Stimulated activated naive CD4-positive, alpha-beta T cell treated with Interleukin-2 at 50 U/mL for 16 hours (primary cell): ENCODE results near the gene GPBP1L1.
"Not testable (repeated sequence)": the region's sequence is repeated elsewhere in the genome, so short reads cannot be mapped to it uniquely, and the experiment has no call there.

Experiments
- DNase-seq: peaks from one replicate; lab custom pipeline; 2025; lab: John Stamatoyannopoulos, UW

The GPBP1L1 gene

DNA sequence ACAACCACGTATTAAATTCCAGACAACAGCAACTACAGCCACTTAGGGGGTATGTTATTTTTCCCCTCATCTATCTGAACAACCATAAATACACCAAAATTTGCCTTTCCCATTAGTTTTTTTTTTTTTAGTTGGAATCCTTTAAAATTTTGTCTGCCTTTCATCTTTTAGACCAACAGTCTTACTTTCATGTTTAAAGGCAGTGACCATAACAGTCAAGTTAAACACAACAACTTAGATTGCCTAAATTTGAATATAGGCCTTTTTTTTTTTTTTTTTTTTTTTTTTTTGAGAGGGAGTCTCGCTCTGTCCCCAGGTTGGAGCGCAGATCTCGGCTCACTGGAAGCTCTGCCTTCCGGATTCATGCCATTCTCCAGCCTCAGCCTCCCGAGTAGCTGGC, 3.4 kb downstream of the GPBP1L1 start:
- no peak for DNase-seq

DNA sequence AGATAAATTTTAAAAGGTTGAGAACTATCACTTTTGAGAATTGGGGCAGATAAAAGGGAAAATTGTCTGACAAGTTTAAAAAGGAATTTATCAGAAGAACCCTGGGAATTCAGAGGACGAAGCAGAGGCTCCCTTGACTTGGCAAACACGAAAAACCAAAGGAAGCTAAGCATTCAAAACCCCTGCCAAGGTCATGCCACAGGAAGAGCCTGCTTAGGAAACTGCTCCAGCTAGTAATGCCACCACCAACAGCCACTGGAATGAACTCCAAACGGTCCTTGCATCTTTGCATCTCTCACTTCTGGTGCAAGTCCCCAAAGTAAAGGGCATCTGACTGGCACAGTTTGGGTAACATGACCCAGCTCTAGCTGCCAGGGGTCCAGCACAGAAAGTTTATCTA, 7.2 kb downstream of the GPBP1L1 start:
- DNase-seq = no peak

DNA sequence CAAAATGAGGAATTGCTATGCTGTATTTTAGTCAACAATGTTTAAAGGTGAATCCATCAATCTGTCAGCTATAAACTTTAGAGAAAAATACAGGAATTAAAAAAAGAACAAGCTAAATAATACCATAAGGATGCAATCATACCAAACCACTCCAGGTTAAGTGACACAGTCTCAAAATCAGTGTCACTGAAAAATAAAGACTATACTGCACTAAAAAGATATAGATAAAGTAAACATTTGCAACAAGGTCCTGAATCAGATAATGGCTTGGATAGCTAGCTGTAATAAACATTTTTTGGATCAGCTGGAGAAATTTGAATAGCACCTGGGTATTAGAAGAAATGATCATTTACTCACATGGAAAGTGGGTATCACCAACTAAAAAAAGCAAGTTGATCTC, 7.8 kb downstream of the GPBP1L1 start:
- no peak for DNase-seq

DNA sequence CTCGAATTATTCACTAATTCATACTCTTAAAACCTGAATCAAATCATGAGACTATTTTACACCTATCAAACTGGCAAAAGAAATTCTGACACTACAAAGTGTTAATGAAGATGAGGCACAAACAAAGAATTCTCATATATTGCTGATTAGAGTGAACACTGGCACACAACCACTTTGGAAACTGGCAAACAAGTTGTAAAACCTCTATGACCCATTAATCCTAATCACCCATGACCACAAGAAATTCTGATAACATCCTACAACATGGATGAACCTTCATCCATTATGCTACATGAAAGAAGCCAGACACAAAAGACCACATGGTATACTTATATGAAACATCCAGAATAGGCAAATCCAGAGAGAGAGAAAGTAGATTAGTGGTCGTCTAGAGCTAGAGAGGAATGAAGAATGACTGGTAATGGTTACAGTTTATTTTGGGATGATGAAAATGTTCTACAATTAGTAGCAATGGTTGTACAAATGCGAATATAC, 8.5 kb downstream of the GPBP1L1 start:
- DNase-seq = no peak

GRCh38 chr1:45676553-45676952, 9.8 kb downstream of the GPBP1L1 start:
- DNase-seq = not testable (repeated sequence)

DNA sequence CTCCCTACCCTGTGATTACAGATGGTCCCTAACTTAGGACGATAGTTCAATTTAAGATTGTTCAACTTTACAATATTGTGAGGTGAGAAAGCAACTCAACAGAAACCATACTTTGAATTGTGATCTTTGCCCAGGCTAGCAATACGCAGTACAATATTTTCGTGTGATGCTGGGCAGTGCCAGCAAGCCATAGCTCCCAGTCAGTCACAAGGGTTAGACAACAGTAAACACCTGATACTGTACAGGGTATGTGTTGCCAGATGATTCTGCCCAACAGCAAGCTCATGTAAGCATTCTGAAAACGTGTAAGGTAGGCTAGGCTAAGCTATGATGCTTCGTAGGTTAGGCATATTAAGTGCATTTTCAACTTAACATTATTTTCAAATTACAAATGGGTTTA, 11.9 kb downstream of the GPBP1L1 start:
- no peak for DNase-seq

DNA sequence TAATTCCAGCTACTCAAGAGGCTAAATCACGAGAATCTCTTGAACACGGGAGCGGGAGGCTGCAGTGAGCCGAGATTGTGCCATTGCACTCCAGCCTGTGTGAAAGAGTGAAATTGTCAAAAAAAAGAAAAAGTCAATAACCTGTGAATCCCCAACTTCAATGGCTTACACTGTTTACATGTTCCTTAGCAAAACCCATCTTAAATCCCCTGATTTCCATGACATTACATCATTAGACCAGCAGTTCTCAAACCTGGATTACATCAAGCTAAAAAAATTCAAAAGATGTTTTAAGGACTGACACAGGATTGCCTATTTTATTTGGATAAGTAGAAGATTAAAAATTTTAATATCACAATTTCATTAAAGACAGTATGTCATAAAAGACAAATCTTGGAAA, 12.4 kb downstream of the GPBP1L1 start:
- DNase-seq = no peak

DNA sequence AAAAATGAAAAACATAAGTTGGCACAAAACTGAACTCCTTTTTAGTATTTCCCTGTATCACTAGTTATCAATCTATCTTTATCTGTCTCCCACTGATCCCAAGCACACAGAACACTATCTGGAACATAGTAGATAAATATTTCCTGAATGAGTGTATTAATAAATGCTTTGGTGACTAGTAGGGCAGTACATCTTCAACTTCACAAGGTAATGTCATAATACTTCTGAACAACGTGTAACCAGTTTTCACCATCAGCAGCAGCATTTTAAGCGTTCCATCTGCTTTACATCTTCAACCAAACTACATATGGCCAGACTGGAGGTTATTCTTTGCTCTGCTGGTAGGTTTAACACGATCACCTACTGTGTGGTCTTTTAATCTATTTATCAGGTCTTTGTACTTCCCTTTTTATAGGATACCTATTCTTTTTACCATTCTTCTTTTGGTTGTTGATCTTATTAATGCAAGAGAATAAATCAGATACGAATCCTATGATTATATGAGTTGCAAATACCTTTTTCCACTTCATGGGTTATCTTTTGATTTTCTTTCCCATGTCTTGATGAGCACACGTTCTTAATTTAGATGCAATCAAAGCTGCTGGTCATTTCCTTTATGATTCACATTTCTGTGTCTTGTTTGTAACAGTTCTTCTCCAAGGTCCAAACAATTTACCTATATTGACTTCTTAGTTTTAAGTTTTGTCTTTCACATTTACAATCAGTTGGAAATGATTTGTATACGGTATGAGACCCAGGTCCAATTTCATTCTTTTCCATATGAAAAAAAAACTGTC, 16.3 kb downstream of the GPBP1L1 start:
- DNase-seq = no peak

DNA sequence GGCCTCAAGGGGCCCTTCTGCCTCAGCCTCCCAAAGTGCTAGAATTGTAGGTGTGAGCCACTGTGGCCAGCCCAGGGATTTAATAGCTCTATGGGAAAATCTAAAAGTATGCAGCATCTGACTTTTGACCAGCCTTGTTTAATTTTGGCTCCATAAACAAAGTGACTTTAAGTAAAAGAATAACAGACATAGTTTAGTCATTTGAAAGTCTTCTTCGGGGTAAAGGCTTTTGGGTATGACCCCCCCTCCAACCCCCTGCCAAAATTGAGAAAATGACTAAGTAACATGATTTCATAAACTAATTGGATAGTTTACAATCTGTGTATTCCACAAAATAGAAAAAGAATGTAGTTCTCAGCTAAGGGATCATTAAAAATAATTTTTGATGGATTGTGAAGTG, 17.0 kb downstream of the GPBP1L1 start:
- no peak for DNase-seq

GRCh38 chr1:45668526-45668925, 17.8 kb downstream of the GPBP1L1 start:
- no peak for DNase-seq

- no peak for DNase-seq
Observed at GRCh38 chr1:45667321-45668111, 18.8 kb downstream of the GPBP1L1 start.

DNA sequence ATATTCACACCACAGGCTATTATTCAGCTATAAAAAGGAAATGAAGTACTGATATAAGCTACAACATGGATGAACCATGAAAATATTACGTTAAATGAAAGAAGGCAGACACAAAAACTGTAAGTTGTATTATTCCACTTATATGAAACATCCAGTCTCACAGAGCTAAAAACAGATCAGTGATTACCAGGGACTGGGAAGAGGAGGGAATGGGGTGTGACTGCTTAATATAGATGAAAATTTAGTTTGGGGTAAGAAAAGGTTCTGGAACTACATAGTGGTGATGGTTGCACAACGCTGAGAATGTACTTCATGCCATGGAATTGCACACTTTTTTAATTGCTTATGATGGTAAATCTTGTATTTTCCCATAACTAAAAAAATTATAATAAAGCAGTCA, 19.5 kb downstream of the GPBP1L1 start:
- no peak for DNase-seq

DNA sequence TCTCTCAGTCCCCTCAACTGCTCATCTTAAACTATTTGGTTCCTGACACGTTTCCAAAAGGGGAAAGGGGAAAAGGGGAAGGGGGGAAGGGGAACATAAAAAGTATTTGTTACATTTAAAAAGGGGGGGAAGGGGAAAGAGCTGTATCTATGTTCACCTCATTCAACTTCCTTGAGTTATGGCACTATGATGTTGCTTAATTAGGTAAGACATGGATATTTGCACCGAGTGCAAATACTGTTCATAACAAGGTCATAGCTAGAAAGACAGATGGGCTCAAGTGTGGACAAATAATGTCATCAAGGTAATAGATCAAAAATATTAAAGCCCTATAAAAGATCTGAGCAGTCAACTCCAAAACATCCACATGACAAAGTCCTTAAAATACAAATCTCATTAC, 26.0 kb downstream of the GPBP1L1 start:
- no peak for DNase-seq

GRCh38 chr1:45659222-45659621, 27.1 kb downstream of the GPBP1L1 start:
- DNase-seq = no peak

DNA sequence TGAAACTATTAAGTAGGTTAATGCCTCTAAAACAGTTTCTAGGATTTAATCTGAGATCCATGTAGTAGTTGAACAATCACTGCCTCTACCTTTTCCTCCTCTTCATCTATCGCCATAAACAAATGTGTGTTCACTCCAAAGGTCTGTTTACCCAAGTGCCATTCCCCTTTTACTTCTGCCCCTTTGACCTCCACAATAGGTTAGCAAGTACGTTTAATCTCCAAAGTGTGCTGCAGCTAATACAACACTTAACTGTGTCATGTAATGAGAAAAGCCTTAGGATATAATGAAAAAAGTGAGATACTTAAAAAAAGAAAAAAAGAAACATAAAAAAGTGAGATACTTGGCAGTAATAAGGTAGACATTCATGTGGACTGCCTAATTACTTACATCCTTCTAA, 28.2 kb downstream of the GPBP1L1 start:
- no peak for DNase-seq

DNA sequence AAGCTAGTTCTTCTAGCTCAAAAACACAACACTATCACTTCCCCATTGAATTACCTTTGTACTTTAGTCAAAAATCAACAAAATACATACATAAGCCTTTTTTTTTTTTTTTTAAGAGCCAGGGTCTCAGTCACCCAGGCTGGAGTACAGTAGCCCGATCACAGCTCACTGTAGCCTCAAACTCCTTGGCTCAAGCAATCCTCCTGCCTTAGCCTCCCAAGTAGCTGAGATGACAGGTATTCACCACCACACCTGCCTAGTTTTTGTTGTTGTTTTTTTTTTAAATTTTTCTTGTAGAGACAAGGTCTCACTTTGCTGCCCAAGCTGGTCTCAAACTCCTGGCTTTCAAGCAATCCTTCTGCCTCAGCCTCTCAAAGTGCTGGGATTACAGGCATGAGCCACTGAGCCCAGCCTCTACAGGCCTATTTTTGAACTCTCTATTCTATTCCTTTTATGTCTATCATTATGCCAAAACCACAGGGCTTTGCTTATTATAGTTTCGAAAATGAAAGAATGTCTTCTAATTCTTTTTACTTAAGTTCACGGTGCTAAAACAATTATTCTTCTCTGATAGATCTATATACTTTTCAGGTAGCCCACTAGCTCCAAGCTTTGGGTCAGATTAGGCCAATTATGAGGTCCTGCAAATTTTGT, 29.6 kb downstream of the GPBP1L1 start:
- DNase-seq = no peak

DNA sequence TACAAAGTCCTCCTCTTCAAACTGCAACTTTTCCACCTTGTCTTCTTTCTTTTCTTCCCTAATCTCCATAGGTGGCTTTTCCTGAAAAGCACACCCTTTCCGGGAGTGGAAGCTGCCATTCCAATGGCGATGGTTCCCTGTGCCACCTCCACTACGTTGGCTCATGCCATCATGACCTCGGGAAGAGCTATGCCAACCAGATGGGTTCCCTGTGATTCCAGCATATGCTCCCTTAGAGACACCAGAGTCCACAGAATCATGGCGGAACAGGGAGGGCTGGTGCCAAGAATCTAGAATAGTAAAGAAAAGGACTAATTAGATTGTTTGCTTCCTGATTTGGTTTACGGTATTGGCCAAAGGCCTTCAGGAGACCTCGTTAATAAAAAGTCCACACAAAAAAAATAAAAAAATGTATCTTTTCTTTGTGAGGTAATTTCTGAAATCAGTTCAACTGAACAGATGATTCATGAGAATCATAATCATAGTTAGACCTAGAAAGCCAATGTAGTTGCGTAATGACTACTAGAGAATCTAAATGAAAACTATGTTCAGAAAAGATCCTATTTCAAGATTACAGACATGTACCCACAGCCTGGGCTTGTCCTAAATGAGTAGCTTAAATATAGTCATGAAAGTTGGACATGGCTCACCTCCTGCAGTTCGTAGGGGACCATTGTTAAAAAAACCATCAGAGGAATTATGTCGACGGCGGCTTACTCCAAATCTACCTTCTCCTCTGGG, 31.6 kb downstream of the GPBP1L1 start:
- DNase-seq = no peak

DNA sequence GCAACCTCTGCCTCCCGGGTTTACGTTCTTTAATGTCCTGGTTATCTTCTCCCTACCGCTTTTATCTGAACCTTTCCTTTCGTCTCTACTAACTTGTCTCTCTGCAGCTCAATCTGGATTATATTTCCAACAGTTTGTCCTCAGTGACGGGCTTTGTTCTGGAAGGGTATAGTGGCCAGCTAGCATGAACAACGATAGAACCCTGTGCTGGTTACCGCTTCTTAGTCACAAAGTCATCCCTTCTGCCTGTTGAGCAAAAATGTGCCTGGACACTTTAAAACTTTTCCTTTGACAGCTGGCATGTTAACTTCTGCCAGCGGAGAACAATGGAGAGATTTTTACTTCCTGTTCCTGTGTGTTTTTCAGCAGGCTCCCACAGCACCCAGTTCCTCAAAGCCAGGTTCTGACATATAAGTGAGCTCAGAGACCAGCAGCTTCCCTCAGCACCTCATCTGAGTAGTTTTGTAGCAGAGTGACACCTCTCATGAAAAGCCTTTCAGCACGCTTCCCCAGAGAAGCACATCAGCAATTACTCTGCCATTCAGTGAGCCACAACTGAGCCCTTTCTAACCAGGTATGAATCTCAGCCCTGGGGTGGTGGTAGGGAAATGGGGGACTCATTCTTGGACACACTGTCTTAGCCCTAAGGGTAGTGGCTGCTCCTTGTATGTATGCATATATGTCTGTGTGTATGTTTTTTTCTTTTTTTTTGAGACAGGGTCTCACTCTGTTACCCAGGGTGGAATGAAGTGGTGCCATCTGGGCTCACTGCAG, 38.9 kb downstream of the GPBP1L1 start:
- DNase-seq = no peak

DNA sequence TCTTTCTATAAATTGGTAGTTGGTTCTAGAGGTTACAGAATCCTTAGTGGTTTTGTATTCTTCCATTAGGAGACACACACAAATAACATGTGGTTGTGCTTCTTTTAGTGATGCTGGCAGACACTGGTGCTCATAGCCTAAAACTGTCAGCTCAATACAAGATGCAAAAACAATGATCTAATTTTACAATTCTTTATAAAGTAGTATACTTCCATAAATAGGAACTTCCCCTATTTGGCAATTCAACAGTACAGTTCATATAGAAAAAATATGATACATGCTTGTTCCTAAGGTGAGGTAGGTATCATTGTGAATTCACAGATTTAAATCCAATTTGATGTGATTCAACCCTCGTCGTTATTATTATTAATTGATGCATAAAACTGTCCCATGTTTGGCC, 41.7 kb downstream of the GPBP1L1 start:
- DNase-seq = no peak

GRCh38 chr1:45643978-45644377, 42.4 kb downstream of the GPBP1L1 start:
- no peak for DNase-seq

GRCh38 chr1:45643321-45643720, 43.0 kb downstream of the GPBP1L1 start:
- no peak for DNase-seq
